ENCODE measurements around the gene WNK2. TPM values are rescaled to one million over a fixed set of nuclear protein-coding genes. Genes with fewer than 3 reads are reported as not detected.
A peak's percentile ranks its signal among the peaks of the same experiment; 100 is the strongest.

WNK2 gene
- total and polyA plus RNA-seq, 12 donors, result 16.6 to 236 (median 178) TPM

DNA sequence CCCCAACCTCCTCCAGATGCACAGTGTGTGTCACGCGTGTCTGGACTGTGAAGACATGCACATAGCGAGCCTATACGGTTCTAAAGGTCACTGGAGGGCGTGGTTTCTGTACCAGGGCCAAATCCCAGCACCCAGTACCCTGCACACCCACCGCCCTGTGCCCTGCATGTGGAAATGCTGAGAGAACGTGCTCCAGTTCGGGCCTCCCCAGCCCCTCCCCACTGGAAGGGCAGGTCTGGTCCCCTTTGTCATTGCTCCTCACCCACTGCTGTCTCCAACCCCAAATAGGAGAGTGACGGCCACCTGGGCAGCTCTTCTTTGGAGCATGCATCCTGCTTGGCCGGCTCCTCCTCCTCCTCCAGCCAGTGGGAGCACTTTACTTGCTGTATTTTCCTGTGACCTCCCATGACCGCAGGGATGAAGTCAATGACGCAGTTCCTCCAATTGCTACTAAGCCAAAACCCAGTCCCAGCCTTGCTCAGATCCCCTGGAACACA is 116.7 kb downstream of the WNK2 start:
- Histone ChIP-seq H3K4me3 (no peak overlapping the region), H3K27me3 (peaks cover 0 to 4% (median 0%) of the 10 kb centered on the region in 7 donors), H3K9me3 (no peaks in the 10 kb centered on the region), H3K4me1 (peaks cover 4 to 65% (median 30%) of the 10 kb centered on the region in 9 donors), H3K36me3 (peaks cover 0 to 4% (median 0%) of the 10 kb centered on the region in 9 donors), H3K27ac (peak overlapping the region in 3 of 10 donors; percentile 3 to 36 (median 15))
- intact Hi-C loops (cut with DNase I), result loop anchor here in 4 of 10 donors (5.0 to 10.0 kb wide), 3 partner anchors 138 to 196 kb away; no protein-coding TSS in a partner anchor
- 59 to 62% methylated on average over 12 of the region's 12 CpGs for WGBS, 2 donors
- peak in 1 of 2 donors; percentile 26 for DNase-seq
- peak in 7 of 8 donors; percentile 11 to 45 (median 23) for ATAC-seq
- TF ChIP-seq, protein P1, sequence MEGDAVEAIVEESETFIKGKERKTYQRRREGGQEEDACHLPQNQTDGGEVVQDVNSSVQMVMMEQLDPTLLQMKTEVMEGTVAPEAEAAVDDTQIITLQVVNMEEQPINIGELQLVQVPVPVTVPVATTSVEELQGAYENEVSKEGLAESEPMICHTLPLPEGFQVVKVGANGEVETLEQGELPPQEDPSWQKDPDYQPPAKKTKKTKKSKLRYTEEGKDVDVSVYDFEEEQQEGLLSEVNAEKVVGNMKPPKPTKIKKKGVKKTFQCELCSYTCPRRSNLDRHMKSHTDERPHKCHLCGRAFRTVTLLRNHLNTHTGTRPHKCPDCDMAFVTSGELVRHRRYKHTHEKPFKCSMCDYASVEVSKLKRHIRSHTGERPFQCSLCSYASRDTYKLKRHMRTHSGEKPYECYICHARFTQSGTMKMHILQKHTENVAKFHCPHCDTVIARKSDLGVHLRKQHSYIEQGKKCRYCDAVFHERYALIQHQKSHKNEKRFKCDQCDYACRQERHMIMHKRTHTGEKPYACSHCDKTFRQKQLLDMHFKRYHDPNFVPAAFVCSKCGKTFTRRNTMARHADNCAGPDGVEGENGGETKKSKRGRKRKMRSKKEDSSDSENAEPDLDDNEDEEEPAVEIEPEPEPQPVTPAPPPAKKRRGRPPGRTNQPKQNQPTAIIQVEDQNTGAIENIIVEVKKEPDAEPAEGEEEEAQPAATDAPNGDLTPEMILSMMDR (IDR thresholded peaks at IDR 0.05), result no peak

DNA sequence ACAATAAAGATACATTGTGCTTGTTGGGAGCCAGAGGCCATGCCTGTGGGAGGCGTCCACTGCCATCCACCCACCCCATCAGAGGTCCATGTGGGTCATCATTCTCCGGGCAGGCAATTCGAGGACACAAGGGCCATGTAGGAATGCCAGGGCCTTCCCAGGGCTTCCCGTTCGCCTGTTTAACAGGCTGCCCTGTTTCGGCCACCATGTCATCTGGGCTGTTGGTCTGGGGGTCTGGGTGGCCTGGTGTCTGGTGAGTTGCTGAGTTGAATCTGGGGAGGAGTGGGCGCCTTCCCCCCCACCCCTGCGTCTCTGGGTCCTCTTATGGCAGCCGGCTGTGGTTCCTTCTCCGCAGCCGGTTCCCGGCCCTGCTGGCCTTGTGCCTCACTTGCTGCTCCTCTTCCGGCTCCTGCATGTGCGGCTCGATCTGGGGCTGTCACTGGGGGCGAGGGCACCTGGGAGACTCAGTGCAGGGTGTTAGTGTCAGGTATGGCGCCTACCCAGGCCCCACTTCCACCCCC is 117.4 kb downstream of the WNK2 start:
- no peak for ATAC-seq
- WGBS, 2 donors, result 87 to 91% methylated on average over 17 of the region's 17 CpGs
- intact Hi-C loops (cut with DNase I), result loop anchor here in 4 of 10 donors (5.0 to 10.0 kb wide), 3 partner anchors 139 to 197 kb away; no protein-coding TSS in a partner anchor
- H3K4me1 ChIP-seq, result peaks cover 9 to 71% (median 30%) of the 10 kb centered on the region in 9 donors
- TF ChIP-seq, protein P1 (IDR thresholded peaks at IDR 0.05), result no peak
- no peaks in the 10 kb centered on the region for H3K9me3 ChIP-seq
- H3K36me3 ChIP-seq, result peaks cover 0 to 4% (median 0%) of the 10 kb centered on the region in 9 donors
- H3K4me3 ChIP-seq, result no peak overlapping the region
- no peak for DNase-seq
- H3K27ac ChIP-seq, result peak overlapping the region in 3 of 10 donors; percentile 3 to 58 (median 36)
- peaks cover 0 to 4% (median 0%) of the 10 kb centered on the region in 7 donors for H3K27me3 ChIP-seq

GRCh38 chr9:93301911-93302541 is 118.1 kb downstream of the WNK2 start:
- no peak overlapping the region for H3K27ac ChIP-seq
- DNase-seq, result no peak
- peaks cover 0 to 4% (median 0%) of the 10 kb centered on the region in 9 donors for H3K36me3 ChIP-seq
- 81 to 84% methylated on average over 16 of the region's 16 CpGs for WGBS, 2 donors
- no peaks in the 10 kb centered on the region for H3K9me3 ChIP-seq
- no peak for ATAC-seq
- H3K4me1 ChIP-seq, result peaks cover 9 to 71% (median 30%) of the 10 kb centered on the region in 9 donors
- intact Hi-C loops (cut with DNase I), result loop anchor here in 4 of 10 donors (2.0 to 10.0 kb wide), 4 partner anchors 140 to 197 kb away; no protein-coding TSS in a partner anchor
- H3K27me3 ChIP-seq, result peaks cover 0 to 4% (median 0%) of the 10 kb centered on the region in 7 donors
- TF ChIP-seq, protein P1 (IDR thresholded peaks at IDR 0.05), result no peak
- H3K4me3 ChIP-seq, result no peak overlapping the region

DNA sequence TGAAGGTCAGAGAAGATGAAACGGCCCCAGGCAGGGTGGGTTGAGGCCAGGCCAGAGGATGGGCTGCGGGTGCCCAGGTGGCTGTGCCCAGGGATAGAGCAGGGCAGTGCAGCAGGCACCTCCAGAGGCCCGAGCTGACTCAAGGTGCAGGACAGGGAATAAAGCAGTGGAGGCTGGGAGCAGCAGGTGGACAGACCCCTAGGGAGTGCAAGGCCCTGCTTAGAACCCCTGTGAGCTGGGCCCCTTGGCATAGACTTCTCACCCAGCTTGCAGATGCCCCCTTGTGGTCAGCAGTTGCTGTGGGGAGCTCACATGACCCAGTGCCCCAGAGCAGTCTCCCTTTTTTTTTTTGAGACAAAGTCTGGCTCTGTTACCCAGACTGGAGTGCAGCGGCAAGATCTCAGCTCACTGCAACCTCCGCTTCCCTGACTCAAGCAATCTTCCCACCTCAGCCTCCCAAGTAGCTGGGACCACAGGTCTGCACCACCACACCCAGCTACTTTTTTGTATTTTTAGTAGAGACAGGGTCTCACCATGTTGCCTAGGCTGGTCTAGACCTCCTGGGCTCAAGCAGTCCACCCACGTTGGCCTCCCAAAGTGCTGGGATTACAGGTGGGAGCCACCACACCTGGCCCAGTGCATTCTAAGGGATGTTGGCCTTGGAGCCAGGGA is 118.8 kb downstream of the WNK2 start:
- Histone ChIP-seq H3K36me3 (peaks cover 0 to 4% (median 0%) of the 10 kb centered on the region in 9 donors), H3K27ac (no peak overlapping the region), H3K4me1 (peaks cover 9 to 71% (median 30%) of the 10 kb centered on the region in 9 donors), H3K9me3 (no peaks in the 10 kb centered on the region), H3K27me3 (no peaks in the 10 kb centered on the region), H3K4me3 (no peak overlapping the region)
- 84 to 89% methylated on average over 6 of the region's 6 CpGs for WGBS, 2 donors
- intact Hi-C loops (cut with DNase I), result loop anchor here in 4 of 10 donors (2.0 to 10.0 kb wide), 4 partner anchors 140 to 198 kb away; no protein-coding TSS in a partner anchor
- TF ChIP-seq, protein P1 (IDR thresholded peaks at IDR 0.05), result peak in 8 of 9 donors; percentile 17 to 71 (median 58)
- ATAC-seq (peak in 4 of 8 donors; percentile 21 to 57 (median 32)), DNase-seq (peak in 1 of 2 donors; percentile 45)

All from heart right ventricle (tissue), 16 donors.